Fibroblast of the aortic adventitia (primary cell): ENCODE results near the gene B3GALNT1. TPM values are rescaled to one million over a fixed set of nuclear protein-coding genes. Genes with fewer than 3 reads are reported as not detected.

Source experiments
- DNase-seq: peaks from one replicate; pipeline ENCODE4 v3.0.0-alpha.2; 2010; ENCODE audit warnings: low read depth
- H3K4me3 ChIP-seq: 2 replicates; pipeline ENCODE4 v1.5.1; 2011; ENCODE audit warnings: low read depth, mild to moderate bottlenecking, control low read depth, low read length, moderate library complexity
- total RNA-seq: library from RNA; depleted of rRNA; stranded (reverse); fragments of >200 nt; gene quantifications from 2 replicates; pipeline ENCODE4 v1.2.3, GENCODE V29; 2012; ENCODE audit warnings: low replicate concordance
- TF ChIP-seq, protein P1 (sequence below): IDR thresholded peaks from 2 replicates; pipeline ENCODE4 v1.5.1; 2011; ENCODE audit warnings: mild to moderate bottlenecking, low read length, control low read depth, inconsistent platforms; ENCODE audit not compliant: insufficient read depth

Gene B3GALNT1, protein sequence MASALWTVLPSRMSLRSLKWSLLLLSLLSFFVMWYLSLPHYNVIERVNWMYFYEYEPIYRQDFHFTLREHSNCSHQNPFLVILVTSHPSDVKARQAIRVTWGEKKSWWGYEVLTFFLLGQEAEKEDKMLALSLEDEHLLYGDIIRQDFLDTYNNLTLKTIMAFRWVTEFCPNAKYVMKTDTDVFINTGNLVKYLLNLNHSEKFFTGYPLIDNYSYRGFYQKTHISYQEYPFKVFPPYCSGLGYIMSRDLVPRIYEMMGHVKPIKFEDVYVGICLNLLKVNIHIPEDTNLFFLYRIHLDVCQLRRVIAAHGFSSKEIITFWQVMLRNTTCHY
- 14.2 and 28.5 TPM in 2 replicates for total RNA-seq

DNA sequence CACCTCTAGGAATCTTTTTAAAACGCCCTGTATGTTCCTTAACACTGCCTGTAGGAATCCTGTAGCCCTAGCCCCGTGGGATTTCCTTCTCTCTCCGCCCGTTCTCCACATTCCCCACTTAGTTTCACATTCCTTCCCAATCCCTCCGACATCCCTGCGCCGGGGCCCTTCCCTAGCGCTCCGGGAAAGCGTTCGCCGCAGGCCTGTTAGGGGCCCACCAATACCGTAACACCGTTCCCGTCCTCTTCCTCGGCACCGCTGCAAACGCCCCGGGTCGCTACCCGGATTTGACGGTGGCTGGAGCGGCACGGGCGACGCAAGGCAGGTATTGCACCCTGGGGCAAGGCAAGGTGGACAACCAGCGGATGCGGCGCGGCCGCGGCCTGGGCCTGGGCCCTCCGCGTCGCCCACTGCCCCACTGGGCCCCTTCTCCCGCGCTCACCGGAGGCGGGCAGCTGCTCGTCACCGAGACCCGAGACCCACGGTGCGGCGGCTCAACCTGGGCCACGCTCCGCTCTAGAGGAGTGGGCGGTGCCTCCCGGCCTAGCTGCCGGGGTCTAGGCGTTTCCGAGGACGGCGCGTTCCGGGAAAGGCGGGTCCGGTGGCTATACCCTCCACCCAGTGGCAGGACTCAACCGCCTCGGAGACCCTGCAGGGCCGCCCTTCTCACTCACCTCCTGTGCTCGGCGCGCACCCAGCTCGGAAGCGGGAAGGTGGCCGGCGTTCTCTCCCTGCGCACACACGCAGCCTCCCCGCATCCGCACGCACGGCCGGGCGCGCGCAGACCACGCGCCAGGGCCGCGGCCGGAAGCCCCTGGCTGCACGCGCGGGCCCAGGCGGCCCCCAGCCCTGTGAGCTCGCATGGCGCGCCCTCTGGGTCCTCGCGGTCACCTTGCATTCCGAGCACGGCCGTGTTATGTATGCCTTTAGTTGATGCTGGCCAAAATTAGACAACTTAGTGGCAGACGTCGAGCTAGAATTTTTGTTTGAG, at the start of gene B3GALNT1:
TSS of gene B3GALNT1 (minus strand) at position 789 of the 991 bp plus-strand sequence. CDS start 18,595 bp downstream, outside the sequence.
- TF ChIP-seq, protein P1, sequence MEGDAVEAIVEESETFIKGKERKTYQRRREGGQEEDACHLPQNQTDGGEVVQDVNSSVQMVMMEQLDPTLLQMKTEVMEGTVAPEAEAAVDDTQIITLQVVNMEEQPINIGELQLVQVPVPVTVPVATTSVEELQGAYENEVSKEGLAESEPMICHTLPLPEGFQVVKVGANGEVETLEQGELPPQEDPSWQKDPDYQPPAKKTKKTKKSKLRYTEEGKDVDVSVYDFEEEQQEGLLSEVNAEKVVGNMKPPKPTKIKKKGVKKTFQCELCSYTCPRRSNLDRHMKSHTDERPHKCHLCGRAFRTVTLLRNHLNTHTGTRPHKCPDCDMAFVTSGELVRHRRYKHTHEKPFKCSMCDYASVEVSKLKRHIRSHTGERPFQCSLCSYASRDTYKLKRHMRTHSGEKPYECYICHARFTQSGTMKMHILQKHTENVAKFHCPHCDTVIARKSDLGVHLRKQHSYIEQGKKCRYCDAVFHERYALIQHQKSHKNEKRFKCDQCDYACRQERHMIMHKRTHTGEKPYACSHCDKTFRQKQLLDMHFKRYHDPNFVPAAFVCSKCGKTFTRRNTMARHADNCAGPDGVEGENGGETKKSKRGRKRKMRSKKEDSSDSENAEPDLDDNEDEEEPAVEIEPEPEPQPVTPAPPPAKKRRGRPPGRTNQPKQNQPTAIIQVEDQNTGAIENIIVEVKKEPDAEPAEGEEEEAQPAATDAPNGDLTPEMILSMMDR, result no peak
- DNase-seq, result peak; percentile 77
- peak within 1 kb of the TSS; percentile 76 for H3K4me3 ChIP-seq

DNA sequence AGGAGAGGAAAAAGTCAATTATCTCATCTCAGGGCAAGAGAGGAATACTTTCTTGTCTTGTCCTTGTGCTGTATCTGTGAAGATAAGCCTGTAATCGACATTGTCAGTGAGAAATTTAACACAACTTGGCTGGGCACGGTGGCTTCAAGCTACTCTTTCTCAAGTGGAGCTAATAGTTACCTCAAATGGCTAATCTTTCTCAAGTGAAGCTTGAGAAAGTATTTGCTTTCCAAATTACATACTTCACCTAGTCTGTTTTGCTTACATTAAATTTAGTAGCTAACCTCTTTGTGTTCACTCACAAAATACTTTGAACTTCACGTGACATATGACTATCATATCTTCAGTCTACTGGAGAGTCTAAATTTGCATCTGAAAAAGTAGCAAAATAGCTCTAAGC, 48.3 kb upstream of the B3GALNT1 start:
- no peak for DNase-seq
- no peak overlapping the region for H3K4me3 ChIP-seq
- TF ChIP-seq, protein P1, result no peak

DNA sequence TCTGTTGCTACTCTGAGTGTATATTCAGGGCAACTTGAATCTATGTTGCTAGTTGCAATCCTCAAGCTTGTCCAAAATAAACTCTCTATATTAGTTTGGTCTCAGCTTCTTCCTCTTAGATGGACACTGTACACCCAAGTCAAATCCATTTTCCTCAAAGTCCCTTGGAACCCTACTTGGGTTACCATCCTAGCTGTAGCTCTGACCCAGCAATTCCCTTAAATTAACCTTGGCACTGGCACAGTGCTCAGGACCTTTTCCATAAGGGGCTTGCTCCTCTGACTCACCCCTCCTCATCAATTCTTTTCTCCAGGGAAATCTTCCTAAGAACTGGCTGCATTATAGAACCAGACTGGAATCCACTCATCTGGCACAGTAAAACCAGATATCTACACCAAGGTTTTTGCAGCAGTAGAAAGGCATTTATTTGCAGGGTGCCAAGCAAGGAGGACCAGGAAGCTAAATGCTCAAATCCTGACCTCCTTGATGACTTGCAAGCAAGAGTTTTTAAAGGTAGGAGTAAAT, 44.9 kb upstream of the B3GALNT1 start:
- no peak overlapping the region for H3K4me3 ChIP-seq
- peak; percentile 36 for DNase-seq
- TF ChIP-seq, protein P1, result no peak

DNA sequence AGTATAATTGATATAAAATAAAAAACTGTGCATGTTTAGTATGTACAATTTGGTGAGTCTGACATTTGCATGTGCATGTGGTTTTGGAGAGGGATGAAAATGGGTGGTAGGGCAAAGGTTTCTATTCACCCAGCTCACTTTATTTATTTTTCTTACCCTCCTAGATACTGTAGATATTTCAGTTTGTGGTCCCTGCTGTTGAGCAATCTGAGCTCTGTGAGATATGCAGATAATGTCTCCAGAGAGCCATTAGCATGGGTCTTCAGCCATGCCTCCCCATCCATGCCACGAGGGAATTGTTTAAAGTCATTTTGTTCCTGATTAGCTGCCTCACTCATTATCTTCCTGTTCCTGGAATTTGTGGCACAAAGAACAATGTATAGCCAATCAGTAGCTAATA, 44.4 kb upstream of the B3GALNT1 start:
- peak; percentile 37 for DNase-seq
- TF ChIP-seq, protein P1, result no peak
- H3K4me3 ChIP-seq, result no peak overlapping the region

DNA sequence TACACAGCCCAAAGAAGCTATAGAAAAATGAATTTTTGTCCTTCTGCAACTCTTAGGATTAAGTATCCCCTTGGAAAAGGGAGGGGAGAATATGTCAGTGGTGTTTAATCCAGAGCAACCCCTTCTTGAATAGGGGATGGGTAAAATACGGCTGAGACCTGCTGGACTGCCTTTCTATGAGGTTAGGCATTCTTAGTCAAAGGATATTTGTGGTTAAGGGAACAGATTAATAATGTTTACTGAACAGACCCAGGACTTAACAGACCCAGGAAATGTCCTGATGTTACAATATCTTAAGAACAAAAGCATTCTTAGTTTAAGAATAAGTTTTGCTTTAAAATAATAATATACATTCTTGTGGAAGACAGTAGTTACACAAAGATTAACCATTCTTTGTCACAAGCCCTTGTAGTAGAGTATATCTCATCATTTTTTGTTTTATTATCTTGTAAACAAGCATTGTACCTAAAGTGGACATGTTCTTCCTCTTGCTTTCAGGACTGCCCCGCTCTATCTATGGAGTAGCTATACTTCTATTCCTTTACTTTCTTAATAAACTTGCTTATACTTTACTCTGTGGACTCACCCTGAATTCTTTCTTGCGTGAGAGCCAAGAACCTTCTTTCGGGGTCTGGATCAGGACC, 43.8 kb upstream of the B3GALNT1 start:
- no peak for DNase-seq
- TF ChIP-seq, protein P1, result no peak
- no peak overlapping the region for H3K4me3 ChIP-seq

DNA sequence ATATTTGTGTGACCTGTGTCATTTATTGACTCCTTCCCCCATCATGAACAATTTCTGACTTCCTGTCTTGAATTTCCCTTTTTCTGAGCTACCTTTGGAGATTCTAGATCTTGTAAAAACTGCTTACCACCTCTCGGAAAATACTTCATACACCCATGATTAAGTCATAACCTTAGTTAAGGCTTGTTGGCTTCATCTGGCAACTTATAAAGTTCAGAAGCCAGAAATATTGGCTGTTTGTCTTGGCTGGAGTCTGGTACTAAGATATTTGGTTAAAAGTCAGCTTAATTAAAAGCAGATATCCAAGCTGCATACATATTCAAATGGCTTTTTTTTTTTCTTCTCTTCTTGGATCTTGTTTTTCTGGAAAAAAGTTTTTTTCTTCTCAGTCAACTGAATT, 37.3 kb upstream of the B3GALNT1 start:
- no peak overlapping the region for H3K4me3 ChIP-seq
- TF ChIP-seq, protein P1, result no peak
- DNase-seq, result peak; percentile 56
